ENCODE data around the gene FZD2. TPM values are rescaled to one million over a fixed set of nuclear protein-coding genes. Genes with fewer than 3 reads are reported as not detected.

Gene FZD2
- total RNA-seq, 1 experiment from 2014 or later, result 23.7 TPM

- Histone ChIP-seq H3K4me3 (ENCODE audit: low read depth, low read length, poor library complexity, severe bottlenecking) (no peak overlapping the region), H3K9me3 (ENCODE audit: low read depth, low read length, poor library complexity, severe bottlenecking) (no peaks in the 10 kb centered on the region), H3K27ac (ENCODE audit: low read depth, low read length, poor library complexity, severe bottlenecking) (no peak overlapping the region), H3K36me3 (ENCODE audit: insufficient read depth, low read length, poor library complexity, severe bottlenecking) (no peaks in the 10 kb centered on the region), H3K4me1 (ENCODE audit: insufficient read depth, low read length, poor library complexity, severe bottlenecking) (peaks cover 33% of the 10 kb centered on the region), H3K27me3 (replicated peaks; ENCODE audit: insufficient read depth, low read depth, low read length, poor library complexity) (no peaks in the 10 kb centered on the region)
- no peak for DNase-seq (ENCODE audit: low spot score)
- ChIA-PET CTCF (no interaction called here), POLR2A (ENCODE audit: low non-redundant PET) (interaction anchor here (0.5 to 0.6 kb wide), 3 partner anchors 9 to 29 kb away, joined by 3 to 9 read pairs (median 5); partner anchors contain the start of gene FZD2)
- no TSS peak for BruUV-seq (replicated peaks)
- TF ChIP-seq EZH2 (IDR thresholded peaks at IDR 0.05; ENCODE audit: borderline replicate concordance, low read depth, low read length, poor library complexity, severe bottlenecking) (no peak), CTCF (conservative IDR thresholded peaks at IDR 0.05; ENCODE audit: low read depth, low read length) (no peak)
- intact Hi-C loops (cut with micrococcal nuclease; ENCODE audit: unreplicated experiment), result no loop called here
Measured at GRCh38 chr17:44547625-44548267, 9.5 kb upstream of the FZD2 start.

- BruUV-seq (replicated peaks), result no TSS peak
- Histone ChIP-seq H3K4me1 (ENCODE audit: insufficient read depth, low read length, poor library complexity, severe bottlenecking) (peaks cover 25% of the 10 kb centered on the region), H3K27me3 (replicated peaks; ENCODE audit: insufficient read depth, low read depth, low read length, poor library complexity) (no peaks in the 10 kb centered on the region), H3K36me3 (ENCODE audit: insufficient read depth, low read length, poor library complexity, severe bottlenecking) (no peaks in the 10 kb centered on the region), H3K4me3 (ENCODE audit: low read depth, low read length, poor library complexity, severe bottlenecking) (no peak overlapping the region), H3K27ac (ENCODE audit: low read depth, low read length, poor library complexity, severe bottlenecking) (no peak overlapping the region), H3K9me3 (ENCODE audit: low read depth, low read length, poor library complexity, severe bottlenecking) (no peaks in the 10 kb centered on the region)
- intact Hi-C loops (cut with micrococcal nuclease; ENCODE audit: unreplicated experiment), result no loop called here
- ChIA-PET POLR2A (ENCODE audit: low non-redundant PET) (no interaction called here), CTCF (no interaction called here)
- DNase-seq (ENCODE audit: low spot score), result no peak
- TF ChIP-seq EZH2 (IDR thresholded peaks at IDR 0.05; ENCODE audit: borderline replicate concordance, low read depth, low read length, poor library complexity, severe bottlenecking), result no peak
- no peak for TF ChIP-seq CTCF (conservative IDR thresholded peaks at IDR 0.05; ENCODE audit: low read depth, low read length)
Measured at GRCh38 chr17:44548376-44549230, 8.7 kb upstream of the FZD2 start.

- Histone ChIP-seq H3K9me3 (ENCODE audit: low read depth, low read length, poor library complexity, severe bottlenecking) (no peaks in the 10 kb centered on the region), H3K4me1 (ENCODE audit: insufficient read depth, low read length, poor library complexity, severe bottlenecking) (peaks cover 21% of the 10 kb centered on the region), H3K36me3 (ENCODE audit: insufficient read depth, low read length, poor library complexity, severe bottlenecking) (no peaks in the 10 kb centered on the region), H3K4me3 (ENCODE audit: low read depth, low read length, poor library complexity, severe bottlenecking) (no peak overlapping the region), H3K27me3 (replicated peaks; ENCODE audit: insufficient read depth, low read depth, low read length, poor library complexity) (no peaks in the 10 kb centered on the region), H3K27ac (ENCODE audit: low read depth, low read length, poor library complexity, severe bottlenecking) (no peak overlapping the region)
- DNase-seq (ENCODE audit: low spot score), result no peak
- no TSS peak for BruUV-seq (replicated peaks)
- no peak for TF ChIP-seq CTCF (conservative IDR thresholded peaks at IDR 0.05; ENCODE audit: low read depth, low read length)
- ChIA-PET CTCF (no interaction called here), POLR2A (ENCODE audit: low non-redundant PET) (no interaction called here)
- intact Hi-C loops (cut with micrococcal nuclease; ENCODE audit: unreplicated experiment), result no loop called here
Measured at GRCh38 chr17:44549686-44550085, 7.6 kb upstream of the FZD2 start.
